Panc1 (cell line): ENCODE data around the gene NCKAP5. TPM values are rescaled to one million over a fixed set of nuclear protein-coding genes. Genes with fewer than 3 reads are reported as not detected.

Experiments
- ATAC-seq: fragments of 200-7000 bp; cut with Tn5 transposase; 2 replicates; pipeline ENCODE4 v1.9.1; 2020; ENCODE audit warnings: mild to moderate bottlenecking, moderate library complexity
- BruUV-seq: library from RNA; stranded (reverse); fragments of 400-500 nt; replicated peaks from 2 replicates; lab custom pipeline; 2021; lab: Mats Ljungman, UMichigan
- CTCF ChIA-PET: fragments of 300-600 bp; sonication (Branson Sonifier 250); formaldehyde crosslinking; loops from one replicate; lab custom pipeline; 2022; ENCODE audit warnings: antibody characterized with exemption; lab: Charles Lee
- POLR2A ChIA-PET: fragments of 300-600 bp; sonication (Branson Sonifier 250); formaldehyde crosslinking; loops from one replicate; lab custom pipeline; 2022; ENCODE audit warnings: antibody characterized with exemption; lab: Charles Lee
- DNase-seq: peaks from one replicate; pipeline ENCODE4 v3.0.0-alpha.2; 2010; ENCODE audit warnings: low read depth, low spot score
- H3K27ac ChIP-seq: 2 replicates; pipeline ENCODE4 v1.5.1; 2011; ENCODE audit warnings: mild to moderate bottlenecking, low read length, inconsistent platforms
- H3K27me3 ChIP-seq: fragments of 200-500 bp; sonication (Bioruptor generic); 2 replicates; pipeline ENCODE4 v1.6.0; 2014; ENCODE audit warnings: low read length, inconsistent platforms; ENCODE audit not compliant: control insufficient read depth, insufficient read depth
- H3K36me3 ChIP-seq: fragments of 200-500 bp; sonication (Bioruptor generic); 2 replicates; pipeline ENCODE4 v1.5.1; 2014; ENCODE audit warnings: inconsistent platforms, mild to moderate bottlenecking, low read length, moderate library complexity; ENCODE audit not compliant: control insufficient read depth, insufficient read depth
- H3K4me1 ChIP-seq: 2 replicates; pipeline ENCODE4 v1.5.1; 2011; ENCODE audit warnings: inconsistent platforms, mild to moderate bottlenecking, low read length, moderate library complexity; ENCODE audit not compliant: control insufficient read depth, insufficient read depth
- H3K4me3 ChIP-seq, 2 experiments: 2 replicates each; pipeline ENCODE4 v1.5.1; 2011 to 2012; ENCODE audit warnings: low read depth in 2 of 2, low read length in 2 of 2, mild to moderate bottlenecking in 2 of 2, inconsistent platforms in 1 of 2, moderate library complexity in 1 of 2
- H3K9me3 ChIP-seq: fragments of 200-500 bp; sonication (Bioruptor generic); 2 replicates; pipeline ENCODE4 v1.5.1; 2014; ENCODE audit warnings: low read depth, mild to moderate bottlenecking, inconsistent platforms, low read length, moderate library complexity; ENCODE audit not compliant: control insufficient read depth, insufficient read depth
- POLR2AphosphoS5 ChIP-seq: IDR thresholded peaks from 2 replicates; pipeline ENCODE4 v1.6.1; 2012; ENCODE audit warnings: mild to moderate bottlenecking, low read depth, low read length, moderate library complexity
- SIN3A ChIP-seq: IDR thresholded peaks from 2 replicates; pipeline ENCODE4 v1.6.1; 2012; ENCODE audit warnings: low read depth, mild to moderate bottlenecking, low read length, moderate library complexity, borderline replicate concordance; ENCODE audit not compliant: insufficient read depth
- TCF7L2 ChIP-seq: IDR thresholded peaks from 2 replicates; pipeline ENCODE4 v1.6.1; 2011; ENCODE audit warnings: mild to moderate bottlenecking, low read depth, low read length, inconsistent platforms
- in situ Hi-C: cut with HindIII; loops from 2 replicates; pipeline ENCODE4 v1.10.0; 2016; ENCODE audit warnings: low sequenced_read_pairs, low pct_unique_long_range_greater_than_20kb
- intact Hi-C: fragments of 100-400 bp; cut with micrococcal nuclease; formaldehyde crosslinking; loops from one replicate; pipeline ENCODE4 v1.10.0; 2022; ENCODE audit not compliant: unreplicated experiment
- total RNA-seq: library from RNA; stranded (reverse); gene quantifications from one replicate; pipeline ENCODE4 v1.2.1, GENCODE V29; 2021; ENCODE audit not compliant: unreplicated experiment
- TF ChIP-seq, protein P1 (sequence below), 2 experiments: IDR thresholded peaks; 2 replicates each; pipeline ENCODE4 v1.6.1; 2011 to 2012; ENCODE audit warnings: low read depth in 2 of 2, control low read depth in 1 of 2, low read length in 1 of 2, mild to moderate bottlenecking in 1 of 2, moderate library complexity in 1 of 2; ENCODE audit not compliant: insufficient read depth in 1 of 2
- TF ChIP-seq, protein P2 (sequence below): fragments of 450-650 bp; IDR thresholded peaks from 2 replicates; pipeline ENCODE4 v1.5.1; 2017; ENCODE audit warnings: mild to moderate bottlenecking

Gene NCKAP5
- total RNA-seq, 1 experiment from 2014 or later, result 0.10 TPM

DNA sequence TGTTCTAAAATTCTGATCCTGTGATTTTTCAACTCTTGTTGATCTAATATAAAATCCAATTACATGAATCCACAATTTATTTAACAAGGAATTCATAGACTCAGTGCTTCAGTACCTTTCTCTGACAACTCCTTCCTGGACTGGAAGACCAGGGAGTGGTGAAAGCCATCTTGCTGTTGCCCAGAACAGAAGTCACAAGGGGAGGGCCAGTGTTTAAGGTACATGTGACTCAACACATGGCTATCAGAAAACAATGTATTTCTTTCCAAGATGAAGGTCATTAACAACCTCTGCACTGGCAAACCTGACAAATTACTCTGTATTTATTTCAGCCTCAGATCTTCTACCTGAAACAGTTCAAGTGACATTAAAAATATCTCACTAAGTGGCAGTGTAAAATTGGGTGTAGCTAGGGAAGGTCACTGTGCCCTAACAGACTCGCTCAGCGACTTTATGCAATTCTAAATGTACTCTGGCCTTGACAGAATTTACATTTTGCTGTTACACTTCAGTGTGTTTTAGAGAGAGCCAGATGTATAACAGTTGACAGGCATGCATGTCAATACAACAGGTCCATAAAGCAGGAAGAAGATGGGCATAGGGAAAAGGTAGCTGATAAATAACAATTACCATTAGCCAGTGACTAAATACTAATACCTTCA lies 75.4 kb downstream of the NCKAP5 start:
- BruUV-seq, result no TSS peak
- ChIA-PET POLR2A (no interaction called here), CTCF (no interaction called here)

DNA sequence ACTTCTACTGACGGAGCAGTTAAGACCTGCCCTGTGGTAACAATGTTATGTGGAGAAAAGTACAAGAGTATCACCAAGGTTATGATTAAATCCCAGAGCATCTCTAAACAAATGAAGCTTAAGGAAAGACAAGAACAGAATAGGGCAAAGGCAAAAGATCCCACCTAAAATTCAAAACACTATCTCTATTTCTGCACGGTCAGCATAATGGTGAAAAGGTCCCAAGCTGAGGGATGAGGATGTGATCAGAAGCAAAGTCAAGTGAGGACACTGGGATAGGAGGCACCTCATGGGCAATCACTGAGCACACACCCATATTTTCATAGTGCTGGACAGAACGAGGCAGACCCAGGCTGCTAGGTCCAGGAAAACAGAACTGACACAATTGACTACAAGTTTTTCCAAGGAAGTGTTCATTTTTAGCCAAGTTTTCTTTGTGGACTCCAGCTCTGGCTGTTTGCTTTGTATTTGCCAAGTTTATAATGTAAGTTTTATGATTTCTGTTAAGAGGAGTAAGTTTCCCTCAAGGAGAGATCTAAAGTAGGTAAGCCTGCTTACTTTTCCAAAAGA lies 77.8 kb downstream of the NCKAP5 start:
- in situ Hi-C loops, result no loop called here
- no TSS peak for BruUV-seq
- POLR2A ChIA-PET, result no interaction called here

More for the DNA sequence above, 75.4 kb downstream of the NCKAP5 start:
- no peak for ATAC-seq
- H3K9me3 ChIP-seq, result no peaks in the 10 kb centered on the region
- in situ Hi-C loops, result no loop called here
- TF ChIP-seq, protein P1, sequence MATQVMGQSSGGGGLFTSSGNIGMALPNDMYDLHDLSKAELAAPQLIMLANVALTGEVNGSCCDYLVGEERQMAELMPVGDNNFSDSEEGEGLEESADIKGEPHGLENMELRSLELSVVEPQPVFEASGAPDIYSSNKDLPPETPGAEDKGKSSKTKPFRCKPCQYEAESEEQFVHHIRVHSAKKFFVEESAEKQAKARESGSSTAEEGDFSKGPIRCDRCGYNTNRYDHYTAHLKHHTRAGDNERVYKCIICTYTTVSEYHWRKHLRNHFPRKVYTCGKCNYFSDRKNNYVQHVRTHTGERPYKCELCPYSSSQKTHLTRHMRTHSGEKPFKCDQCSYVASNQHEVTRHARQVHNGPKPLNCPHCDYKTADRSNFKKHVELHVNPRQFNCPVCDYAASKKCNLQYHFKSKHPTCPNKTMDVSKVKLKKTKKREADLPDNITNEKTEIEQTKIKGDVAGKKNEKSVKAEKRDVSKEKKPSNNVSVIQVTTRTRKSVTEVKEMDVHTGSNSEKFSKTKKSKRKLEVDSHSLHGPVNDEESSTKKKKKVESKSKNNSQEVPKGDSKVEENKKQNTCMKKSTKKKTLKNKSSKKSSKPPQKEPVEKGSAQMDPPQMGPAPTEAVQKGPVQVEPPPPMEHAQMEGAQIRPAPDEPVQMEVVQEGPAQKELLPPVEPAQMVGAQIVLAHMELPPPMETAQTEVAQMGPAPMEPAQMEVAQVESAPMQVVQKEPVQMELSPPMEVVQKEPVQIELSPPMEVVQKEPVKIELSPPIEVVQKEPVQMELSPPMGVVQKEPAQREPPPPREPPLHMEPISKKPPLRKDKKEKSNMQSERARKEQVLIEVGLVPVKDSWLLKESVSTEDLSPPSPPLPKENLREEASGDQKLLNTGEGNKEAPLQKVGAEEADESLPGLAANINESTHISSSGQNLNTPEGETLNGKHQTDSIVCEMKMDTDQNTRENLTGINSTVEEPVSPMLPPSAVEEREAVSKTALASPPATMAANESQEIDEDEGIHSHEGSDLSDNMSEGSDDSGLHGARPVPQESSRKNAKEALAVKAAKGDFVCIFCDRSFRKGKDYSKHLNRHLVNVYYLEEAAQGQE (IDR thresholded peaks at IDR 0.05; ENCODE audit: insufficient read depth in 1 of 2, low read depth in 2 of 2, low read length in 1 of 2), result no peak
- TF ChIP-seq POLR2AphosphoS5 (no peak), TCF7L2 (no peak), SIN3A (no peak)
- TF ChIP-seq, protein P2, sequence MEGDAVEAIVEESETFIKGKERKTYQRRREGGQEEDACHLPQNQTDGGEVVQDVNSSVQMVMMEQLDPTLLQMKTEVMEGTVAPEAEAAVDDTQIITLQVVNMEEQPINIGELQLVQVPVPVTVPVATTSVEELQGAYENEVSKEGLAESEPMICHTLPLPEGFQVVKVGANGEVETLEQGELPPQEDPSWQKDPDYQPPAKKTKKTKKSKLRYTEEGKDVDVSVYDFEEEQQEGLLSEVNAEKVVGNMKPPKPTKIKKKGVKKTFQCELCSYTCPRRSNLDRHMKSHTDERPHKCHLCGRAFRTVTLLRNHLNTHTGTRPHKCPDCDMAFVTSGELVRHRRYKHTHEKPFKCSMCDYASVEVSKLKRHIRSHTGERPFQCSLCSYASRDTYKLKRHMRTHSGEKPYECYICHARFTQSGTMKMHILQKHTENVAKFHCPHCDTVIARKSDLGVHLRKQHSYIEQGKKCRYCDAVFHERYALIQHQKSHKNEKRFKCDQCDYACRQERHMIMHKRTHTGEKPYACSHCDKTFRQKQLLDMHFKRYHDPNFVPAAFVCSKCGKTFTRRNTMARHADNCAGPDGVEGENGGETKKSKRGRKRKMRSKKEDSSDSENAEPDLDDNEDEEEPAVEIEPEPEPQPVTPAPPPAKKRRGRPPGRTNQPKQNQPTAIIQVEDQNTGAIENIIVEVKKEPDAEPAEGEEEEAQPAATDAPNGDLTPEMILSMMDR, result no peak
- no peaks in the 10 kb centered on the region for H3K27me3 ChIP-seq
- DNase-seq, result no peak
- H3K4me1 ChIP-seq, result no peaks in the 10 kb centered on the region
- H3K27ac ChIP-seq, result no peak overlapping the region
- H3K4me3 ChIP-seq, result no peak overlapping the region
- intact Hi-C loops, result no loop called here
- no peaks in the 10 kb centered on the region for H3K36me3 ChIP-seq

More for the DNA sequence above, 77.8 kb downstream of the NCKAP5 start:
- no peak overlapping the region for H3K4me3 ChIP-seq
- DNase-seq, result no peak
- no peak for ATAC-seq
- H3K36me3 ChIP-seq, result no peaks in the 10 kb centered on the region
- TF ChIP-seq TCF7L2 (no peak), POLR2AphosphoS5 (no peak), SIN3A (no peak)
- TF ChIP-seq, protein P1 (IDR thresholded peaks at IDR 0.05; ENCODE audit: insufficient read depth in 1 of 2, low read depth in 2 of 2, low read length in 1 of 2), result no peak
- TF ChIP-seq, protein P2, result no peak
- no peak overlapping the region for H3K27ac ChIP-seq
- CTCF ChIA-PET, result no interaction called here
- no peaks in the 10 kb centered on the region for H3K4me1 ChIP-seq
- H3K27me3 ChIP-seq, result no peaks in the 10 kb centered on the region
- intact Hi-C loops, result no loop called here
- H3K9me3 ChIP-seq, result no peaks in the 10 kb centered on the region
